HG02852 (cell line): ENCODE results near the gene TRIM13.
"Not testable (repeated sequence)": the region's sequence is repeated elsewhere in the genome, so short reads cannot be mapped to it uniquely, and the experiment has no call there.

Experiments used
- ATAC-seq: cut with Tn5 transposase; IDR thresholded peaks from one replicate; pipeline ENCODE4 v1.9.1; 2021; ENCODE audit warnings: mild to moderate bottlenecking, moderate library complexity; ENCODE audit not compliant: unreplicated experiment

TRIM13 gene

DNA sequence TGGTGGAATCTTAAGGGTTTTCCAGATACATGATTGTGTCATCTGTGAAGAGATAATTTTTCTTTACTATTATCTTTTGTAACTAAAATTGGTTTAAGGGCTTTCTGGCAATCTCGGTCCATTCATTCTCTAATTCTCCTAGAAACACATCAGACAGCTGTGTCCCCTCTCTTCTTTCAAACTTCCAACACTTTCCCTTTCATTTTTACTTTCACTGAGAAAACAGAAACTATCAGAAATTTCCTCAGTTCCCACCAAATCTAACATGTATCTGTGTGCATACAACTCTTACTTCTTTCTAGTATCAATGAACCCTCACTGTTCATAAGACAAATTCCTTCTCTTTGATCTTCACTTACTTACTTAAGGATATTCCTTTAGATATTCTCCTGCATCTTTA lies 58.6 kb downstream of the TRIM13 start:
- no peak for ATAC-seq

DNA sequence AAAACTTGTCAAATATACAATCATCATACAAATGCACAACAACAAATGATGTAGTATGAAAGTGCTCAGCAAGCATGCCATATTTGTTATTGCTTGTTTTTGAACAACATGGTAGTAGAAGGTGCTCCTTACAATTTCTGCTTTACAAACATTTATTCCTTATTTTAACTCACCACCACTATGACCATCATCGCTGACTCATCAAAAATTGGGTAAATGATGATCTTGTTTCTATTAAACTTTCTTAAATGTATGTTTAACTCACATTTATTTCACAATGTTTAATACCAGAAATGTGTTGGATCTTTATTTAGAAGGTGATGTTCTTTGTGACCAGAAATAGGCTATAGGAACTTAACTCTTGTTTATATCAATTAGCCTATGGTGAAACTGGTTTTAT lies 63.9 kb downstream of the TRIM13 start:
- no peak for ATAC-seq

DNA sequence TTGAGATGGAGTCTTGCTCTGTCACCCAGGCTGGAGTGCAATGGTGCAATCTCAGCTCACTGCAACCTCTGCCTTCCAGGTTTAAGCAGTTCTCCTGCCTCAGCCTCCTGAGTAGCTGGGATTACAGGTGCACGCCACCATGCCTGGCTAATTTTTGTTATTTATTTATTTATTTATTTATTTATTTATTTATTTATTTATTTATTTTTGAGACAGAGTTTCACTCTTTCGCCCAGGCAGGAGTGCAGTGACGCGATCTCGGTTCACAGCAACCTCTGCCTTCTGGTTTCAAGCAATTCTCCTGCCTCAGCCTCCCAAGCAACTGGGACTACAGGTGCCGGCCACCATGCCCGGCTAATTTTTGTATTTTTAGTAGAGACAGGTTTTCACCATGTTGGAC lies 65.5 kb downstream of the TRIM13 start:
- not testable (repeated sequence) for ATAC-seq

DNA sequence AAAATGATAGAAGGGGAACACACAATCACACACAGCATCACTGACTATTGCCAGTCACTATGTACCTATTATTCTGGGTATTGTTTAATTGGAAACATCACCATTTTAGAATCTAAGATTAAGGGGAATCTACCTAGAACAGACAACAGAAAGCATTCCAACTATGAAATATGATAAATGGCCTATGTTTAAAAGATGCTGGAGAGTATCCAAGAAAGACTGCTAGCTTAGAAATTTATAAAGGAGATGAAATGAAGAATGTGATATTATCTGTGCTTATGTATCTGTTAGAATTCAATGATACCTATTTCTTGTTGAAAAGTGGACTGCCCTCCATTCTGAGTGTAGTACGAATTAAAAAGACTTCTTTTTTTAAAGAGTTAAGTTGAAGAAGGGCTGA lies 68.9 kb downstream of the TRIM13 start:
- ATAC-seq = no peak
